Colonic mucosa (tissue), 4 donors: ENCODE results near the gene TACR2. TPM values are rescaled to one million over a fixed set of nuclear protein-coding genes. Genes with fewer than 3 reads are reported as not detected.

Experiments
- DNase-seq: peaks from one replicate; pipeline ENCODE4 v3.0.0-alpha.2; 2020
- H3K27ac ChIP-seq: fragments of 200-600 bp; one replicate; pipeline ENCODE4 v1.8.0; 2021
- H3K27me3 ChIP-seq: fragments of 200-600 bp; one replicate; pipeline ENCODE4 v1.8.0; 2021
- H3K36me3 ChIP-seq: fragments of 200-600 bp; one replicate; pipeline ENCODE4 v1.8.0; 2021
- H3K4me1 ChIP-seq: fragments of 200-600 bp; one replicate; pipeline ENCODE4 v1.8.0; 2021; ENCODE audit warnings: mild to moderate bottlenecking
- H3K4me3 ChIP-seq: fragments of 200-600 bp; one replicate; pipeline ENCODE4 v1.8.0; 2021
- H3K9ac ChIP-seq, 2 donors: one replicate each; pipeline ENCODE4 v1.7.0; 2013; ENCODE audit warnings: control low read depth in 2 of 2, low read depth in 2 of 2, low read length in 2 of 2
- H3K9me3 ChIP-seq: fragments of 200-600 bp; one replicate; pipeline ENCODE4 v1.8.0; 2021
- intact Hi-C: fragments of 100-400 bp; cut with DNase I; formaldehyde crosslinking; loops from one replicate; pipeline ENCODE4 v1.14.1; 2022
- total RNA-seq, 2 donors: library from RNA; stranded (reverse); fragmentation: NEBNext Ultra II Directional in 1 of 2; extraction: Animal tissue kit (Norgen Biotek cat#: 25700) in 1 of 2; gene quantifications; one replicate each; pipeline ENCODE4 v1.2.1, GENCODE V29; 2021
- TF ChIP-seq, protein P1 (sequence below): fragments of 200-600 bp; IDR thresholded peaks from one replicate; pipeline ENCODE4 v1.8.0; 2022; ENCODE audit warnings: antibody characterized with exemption, mild to moderate bottlenecking
- donor health status: healthy.
- donor health status: DM: no; HTN: no; CAD: no.
- donor health status: DM: no; HTN: no; CAD: no.

The TACR2 gene
- total RNA-seq, 2 donors from 2014 or later, result 0.22 to 18.8 TPM

DNA sequence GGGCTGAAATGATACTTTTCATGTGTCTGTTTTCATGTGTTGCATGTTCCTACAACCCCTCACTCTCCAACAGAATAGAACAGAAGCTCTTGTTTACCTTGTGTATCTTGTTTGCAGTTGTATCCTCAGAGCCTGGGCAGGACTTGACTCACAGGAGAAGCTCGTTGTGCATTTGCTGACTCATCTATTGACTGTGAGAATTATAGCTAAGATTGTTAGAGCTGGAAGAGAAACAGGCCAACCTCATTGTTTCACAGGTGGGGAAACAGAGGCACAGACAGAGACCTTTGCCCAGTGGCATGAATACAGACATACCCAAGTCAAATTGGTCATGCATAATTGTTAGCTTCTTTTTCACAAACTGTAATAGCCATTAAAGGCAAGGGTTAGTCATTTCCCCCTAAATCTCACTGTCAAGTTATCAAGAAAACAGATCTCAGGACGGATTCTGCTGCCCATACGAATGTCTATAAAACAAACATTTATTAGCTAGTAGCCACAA is 30.0 kb upstream of the TACR2 start:
- Histone ChIP-seq H3K27me3 (no peaks in the 10 kb centered on the region), H3K4me3 (no peak overlapping the region), H3K27ac (peak overlapping the region; percentile 38), H3K36me3 (no peaks in the 10 kb centered on the region), H3K4me1 (peaks cover 8% of the 10 kb centered on the region), H3K9ac (no peak overlapping the region), H3K9me3 (no peaks in the 10 kb centered on the region)
- intact Hi-C loops, result no loop called here
- peak; percentile 56 for DNase-seq
- TF ChIP-seq, protein P1, sequence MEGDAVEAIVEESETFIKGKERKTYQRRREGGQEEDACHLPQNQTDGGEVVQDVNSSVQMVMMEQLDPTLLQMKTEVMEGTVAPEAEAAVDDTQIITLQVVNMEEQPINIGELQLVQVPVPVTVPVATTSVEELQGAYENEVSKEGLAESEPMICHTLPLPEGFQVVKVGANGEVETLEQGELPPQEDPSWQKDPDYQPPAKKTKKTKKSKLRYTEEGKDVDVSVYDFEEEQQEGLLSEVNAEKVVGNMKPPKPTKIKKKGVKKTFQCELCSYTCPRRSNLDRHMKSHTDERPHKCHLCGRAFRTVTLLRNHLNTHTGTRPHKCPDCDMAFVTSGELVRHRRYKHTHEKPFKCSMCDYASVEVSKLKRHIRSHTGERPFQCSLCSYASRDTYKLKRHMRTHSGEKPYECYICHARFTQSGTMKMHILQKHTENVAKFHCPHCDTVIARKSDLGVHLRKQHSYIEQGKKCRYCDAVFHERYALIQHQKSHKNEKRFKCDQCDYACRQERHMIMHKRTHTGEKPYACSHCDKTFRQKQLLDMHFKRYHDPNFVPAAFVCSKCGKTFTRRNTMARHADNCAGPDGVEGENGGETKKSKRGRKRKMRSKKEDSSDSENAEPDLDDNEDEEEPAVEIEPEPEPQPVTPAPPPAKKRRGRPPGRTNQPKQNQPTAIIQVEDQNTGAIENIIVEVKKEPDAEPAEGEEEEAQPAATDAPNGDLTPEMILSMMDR, result no peak

DNA sequence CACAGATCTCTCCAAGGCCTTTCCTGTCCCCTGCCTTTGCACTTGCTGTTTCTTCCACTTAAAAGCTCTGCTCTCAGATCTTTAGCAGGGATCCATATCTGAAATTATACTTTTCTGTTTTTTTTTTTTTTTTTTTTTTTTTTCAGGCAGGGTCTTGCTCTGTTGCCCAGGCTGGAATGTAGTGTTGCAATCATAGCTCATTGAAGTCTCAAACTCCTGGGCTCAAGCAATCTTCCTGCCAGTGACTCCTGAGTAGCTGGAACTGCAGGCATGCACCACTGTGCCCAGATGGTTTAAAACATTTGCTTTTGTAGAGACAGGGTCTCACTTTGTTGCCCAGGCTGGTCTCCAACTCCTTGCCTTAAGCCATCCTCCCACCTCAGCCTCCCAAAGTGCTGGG is 29.5 kb upstream of the TACR2 start:
- DNase-seq, result no peak
- H3K9ac ChIP-seq, result no peak overlapping the region
- peak overlapping the region; percentile 38 for H3K27ac ChIP-seq
- no peaks in the 10 kb centered on the region for H3K27me3 ChIP-seq
- intact Hi-C loops, result no loop called here
- no peaks in the 10 kb centered on the region for H3K36me3 ChIP-seq
- H3K4me3 ChIP-seq, result no peak overlapping the region
- peaks cover 8% of the 10 kb centered on the region for H3K4me1 ChIP-seq
- H3K9me3 ChIP-seq, result no peaks in the 10 kb centered on the region
- TF ChIP-seq, protein P1, result no peak

DNA sequence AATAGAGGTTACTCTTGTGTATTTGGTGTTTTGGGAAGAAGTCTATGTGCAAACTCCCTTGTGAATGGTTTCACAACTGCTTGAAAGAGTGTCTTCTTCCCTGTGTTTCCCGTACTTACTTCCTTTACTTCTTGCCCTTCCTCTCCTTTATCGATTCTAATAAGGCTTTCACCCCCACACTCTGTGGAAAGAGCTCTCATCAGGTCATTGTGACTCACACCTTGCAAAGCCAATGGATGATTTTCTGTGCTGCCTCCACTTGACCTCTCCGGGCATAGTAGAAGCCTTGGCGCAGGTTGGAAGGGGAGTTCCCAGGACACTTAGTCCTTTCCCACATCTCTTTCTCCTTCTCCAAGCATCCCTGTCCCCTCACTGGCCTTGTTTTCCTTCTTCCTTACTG is 28.3 kb upstream of the TACR2 start:
- intact Hi-C loops, result no loop called here
- DNase-seq, result no peak
- H3K9ac ChIP-seq, result no peak overlapping the region

DNA sequence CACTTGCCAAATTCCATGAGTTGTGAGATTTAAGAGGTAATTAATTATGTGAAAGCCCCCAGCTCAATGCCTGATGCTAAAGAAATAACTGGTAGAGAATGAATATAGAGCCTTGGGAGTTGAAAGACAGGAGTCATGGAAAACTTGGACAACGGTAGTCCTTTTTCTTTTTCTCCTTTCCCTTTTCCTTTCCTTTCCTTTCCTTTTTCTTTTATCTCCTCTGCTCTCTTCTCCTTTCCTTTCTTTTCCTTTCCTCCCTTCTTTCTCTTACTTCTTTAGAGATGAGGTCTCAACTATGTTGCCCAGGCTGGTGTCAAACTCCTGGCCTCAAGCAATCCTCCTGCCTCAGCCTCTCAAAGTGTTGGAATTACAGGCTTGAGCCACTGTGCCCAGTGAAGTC is 26.6 kb upstream of the TACR2 start:
- intact Hi-C loops, result no loop called here
- Histone ChIP-seq H3K9me3 (no peaks in the 10 kb centered on the region), H3K27me3 (no peaks in the 10 kb centered on the region), H3K4me1 (peaks cover 10% of the 10 kb centered on the region), H3K4me3 (no peak overlapping the region), H3K36me3 (no peaks in the 10 kb centered on the region), H3K9ac (no peak overlapping the region), H3K27ac (no peak overlapping the region)
- no peak for DNase-seq
- TF ChIP-seq, protein P1, result no peak

More for the DNA sequence above, 28.3 kb upstream of the TACR2 start:
- Histone ChIP-seq H3K4me3 (no peak overlapping the region), H3K4me1 (peaks cover 3% of the 10 kb centered on the region), H3K27me3 (no peaks in the 10 kb centered on the region), H3K36me3 (no peaks in the 10 kb centered on the region), H3K27ac (no peak overlapping the region), H3K9me3 (no peaks in the 10 kb centered on the region)
- TF ChIP-seq, protein P1, result no peak

DNA sequence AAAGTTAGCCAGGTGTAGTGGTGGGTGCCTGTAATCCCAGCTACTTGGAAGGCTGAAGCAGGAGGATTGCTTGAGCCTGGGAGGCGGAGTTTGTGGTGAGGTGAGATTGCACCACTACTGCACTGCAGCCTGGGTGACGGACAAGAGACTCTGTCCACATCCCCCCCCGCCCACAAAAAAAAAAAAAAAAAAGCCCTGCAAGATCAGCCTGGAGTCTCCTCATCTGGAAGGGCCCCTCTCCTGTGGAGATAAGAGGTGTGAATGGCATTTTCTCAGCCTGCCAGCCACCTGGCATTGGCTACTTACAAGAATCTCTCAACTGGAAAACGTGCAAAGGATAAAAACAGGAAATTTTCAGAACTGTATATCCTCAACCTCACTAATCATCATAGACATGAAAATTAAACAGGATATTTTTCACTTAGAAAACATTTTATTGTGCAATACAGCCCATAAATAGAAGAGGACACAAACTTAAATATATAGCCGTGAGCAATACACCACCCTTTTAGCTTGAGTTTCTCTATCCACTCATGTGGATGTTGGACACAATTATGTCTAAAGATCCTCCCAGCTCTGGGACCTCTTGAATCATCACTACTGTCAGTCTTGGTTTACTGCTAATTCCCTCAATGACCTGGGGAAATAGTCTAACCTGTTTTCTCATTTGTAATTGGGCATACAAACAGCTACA is 23.2 kb upstream of the TACR2 start:
- peaks cover 7% of the 10 kb centered on the region for H3K4me1 ChIP-seq
- no peaks in the 10 kb centered on the region for H3K27me3 ChIP-seq
- H3K4me3 ChIP-seq, result no peak overlapping the region
- H3K36me3 ChIP-seq, result no peaks in the 10 kb centered on the region
- DNase-seq, result no peak
- intact Hi-C loops, result no loop called here
- TF ChIP-seq, protein P1, result no peak
- H3K27ac ChIP-seq, result peak overlapping the region; percentile 89
- H3K9ac ChIP-seq, result no peak overlapping the region
- no peaks in the 10 kb centered on the region for H3K9me3 ChIP-seq
